Astrocyte of the hippocampus (primary cell): Measurements from ENCODE around the gene ARL5A.
A peak's percentile ranks its signal among the peaks of the same experiment; 100 is the strongest.

Source experiments
- DNase-seq: peaks from one replicate; pipeline ENCODE4 v3.0.0; 2011; ENCODE audit warnings: low read depth, low spot score

Gene ARL5A

DNA sequence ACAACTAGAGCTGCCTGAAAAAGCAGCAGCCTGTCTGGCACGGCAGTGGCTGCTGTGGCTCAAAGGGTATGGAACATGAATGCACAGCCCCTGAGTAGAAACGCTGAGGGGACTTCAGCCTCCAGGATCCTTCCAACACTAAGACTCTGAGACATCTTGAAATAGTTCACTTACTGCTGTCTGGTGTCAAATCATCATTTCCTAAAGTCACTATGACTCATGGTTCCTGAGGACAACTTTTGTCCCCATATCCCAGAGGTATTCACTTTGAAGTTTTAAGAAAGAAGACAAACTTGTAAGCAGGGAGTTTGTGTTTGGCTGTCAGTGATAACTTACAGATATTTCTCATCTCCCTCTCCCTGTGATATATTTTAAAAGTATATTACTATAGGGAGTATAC is 60.7 kb downstream of the ARL5A start:
- no peak for DNase-seq

DNA sequence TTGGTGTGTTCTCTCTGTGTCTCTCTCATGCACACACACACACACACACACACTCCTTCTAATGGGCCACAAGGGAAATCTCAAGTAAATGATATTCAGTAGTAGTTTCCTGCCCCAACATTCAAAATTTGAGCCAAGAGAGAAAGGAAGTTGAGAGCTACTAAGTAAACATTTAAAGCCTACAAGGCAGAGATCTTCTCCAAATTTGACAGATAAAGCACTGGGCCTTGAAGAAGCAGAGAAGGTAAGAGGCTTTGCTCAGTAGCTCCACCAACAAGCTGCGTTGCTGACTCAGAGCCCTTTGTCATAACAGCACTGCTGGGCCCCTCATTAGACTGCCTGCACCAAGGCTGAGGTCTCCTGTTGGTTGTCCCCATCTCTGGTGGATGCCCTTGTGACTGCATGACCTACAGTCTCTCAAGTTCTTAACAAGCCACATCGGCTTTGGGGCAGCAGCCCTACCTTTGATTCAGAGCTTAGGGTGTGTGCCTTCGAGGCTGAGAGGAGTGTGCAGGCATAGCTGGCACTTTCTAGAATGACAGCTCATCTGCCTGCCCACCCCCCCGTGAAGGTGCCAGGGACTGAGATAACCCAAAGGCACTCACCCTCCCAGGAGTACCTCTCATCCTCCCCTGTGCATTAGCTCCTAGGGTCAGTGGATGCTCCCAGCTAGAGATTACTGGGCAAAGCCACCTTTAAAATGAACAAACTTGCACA is 61.6 kb downstream of the ARL5A start:
- DNase-seq, result no peak

DNA sequence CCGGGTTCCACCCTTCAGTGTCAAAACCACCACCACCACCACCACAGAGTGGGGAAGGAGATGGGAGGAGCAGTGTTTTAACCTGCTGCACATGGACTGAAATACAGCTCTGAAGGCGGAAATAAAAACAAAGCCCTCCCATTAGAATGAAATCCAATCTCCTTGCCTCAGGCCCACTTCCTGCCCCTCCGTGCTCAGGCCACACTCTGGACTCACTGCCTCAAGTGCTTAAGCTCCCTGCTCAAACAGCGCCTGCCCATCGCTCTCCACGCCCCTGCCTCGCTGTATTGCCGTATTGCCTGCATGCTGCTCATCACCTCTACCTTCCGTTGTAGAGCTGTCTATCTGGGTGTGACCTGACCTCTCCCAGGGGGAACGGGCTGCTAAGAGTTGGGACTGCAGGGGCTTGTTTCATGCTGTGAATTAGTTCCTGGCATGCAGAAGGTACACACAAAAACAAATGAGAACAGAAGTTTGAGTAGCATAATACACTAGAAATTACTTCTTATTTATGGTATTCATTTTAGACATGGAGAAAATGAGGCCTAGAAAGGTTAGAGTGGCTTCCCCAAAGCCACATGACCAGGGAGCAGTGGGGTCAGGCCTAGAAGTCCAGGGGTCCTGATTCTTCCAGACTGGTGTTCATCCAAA is 62.3 kb downstream of the ARL5A start:
- no peak for DNase-seq

DNA sequence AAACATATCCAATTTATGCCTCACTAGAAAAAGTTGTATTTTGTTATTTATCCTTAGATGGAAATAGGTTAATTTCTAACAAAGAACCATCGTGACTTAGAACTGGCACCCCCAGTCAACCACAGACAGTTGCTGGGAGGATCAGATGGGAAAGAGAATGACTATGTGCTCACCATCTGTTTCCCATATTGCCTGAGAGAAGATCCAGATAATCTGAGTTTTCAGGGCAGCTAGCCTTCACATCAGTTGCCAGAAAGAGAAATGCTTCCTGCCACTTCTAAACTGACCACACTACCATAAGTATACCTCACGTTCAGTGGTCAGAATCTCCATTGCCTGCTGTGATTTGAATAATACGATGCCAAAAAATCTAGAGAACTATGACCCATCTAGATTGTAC is 65.5 kb downstream of the ARL5A start:
- no peak for DNase-seq

DNA sequence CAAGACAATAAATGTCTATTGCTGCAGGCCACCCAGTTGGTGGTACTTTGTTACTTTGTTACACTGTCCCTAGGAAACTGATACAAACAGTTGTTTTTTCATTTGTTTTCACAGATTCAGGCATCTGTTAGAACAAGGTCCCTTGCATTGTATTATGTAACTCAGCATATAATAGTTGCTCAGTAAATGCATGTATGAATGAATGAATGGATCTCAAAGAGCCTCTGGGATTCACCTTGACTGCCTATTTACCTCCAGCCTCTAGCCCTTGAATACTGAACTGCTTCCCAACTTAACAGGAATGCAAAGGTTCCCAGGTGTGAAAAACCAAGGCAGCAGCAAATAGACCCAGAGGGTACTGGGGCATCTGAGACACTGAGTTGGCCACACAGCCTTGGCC is 66.5 kb downstream of the ARL5A start:
- DNase-seq, result no peak

DNA sequence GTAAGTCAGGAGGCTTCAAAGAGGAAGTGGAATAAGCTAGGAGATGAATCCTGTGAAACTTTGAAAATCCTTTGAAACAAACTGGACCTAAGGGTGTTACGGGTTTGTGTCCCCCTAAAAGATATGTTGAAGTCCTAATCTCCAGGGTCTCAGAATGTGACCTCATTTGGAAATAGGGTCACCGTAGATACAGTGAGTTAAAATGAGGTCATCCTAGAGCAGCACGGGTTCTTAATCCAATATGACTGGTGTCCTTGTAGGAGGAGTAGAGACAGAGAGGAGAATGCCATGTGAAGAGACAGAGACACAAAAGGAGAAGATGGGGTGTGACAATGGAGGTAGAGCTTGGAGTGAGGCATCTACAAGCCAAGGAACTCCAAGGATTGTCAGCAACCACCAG is 67.0 kb downstream of the ARL5A start:
- DNase-seq, result no peak

DNA sequence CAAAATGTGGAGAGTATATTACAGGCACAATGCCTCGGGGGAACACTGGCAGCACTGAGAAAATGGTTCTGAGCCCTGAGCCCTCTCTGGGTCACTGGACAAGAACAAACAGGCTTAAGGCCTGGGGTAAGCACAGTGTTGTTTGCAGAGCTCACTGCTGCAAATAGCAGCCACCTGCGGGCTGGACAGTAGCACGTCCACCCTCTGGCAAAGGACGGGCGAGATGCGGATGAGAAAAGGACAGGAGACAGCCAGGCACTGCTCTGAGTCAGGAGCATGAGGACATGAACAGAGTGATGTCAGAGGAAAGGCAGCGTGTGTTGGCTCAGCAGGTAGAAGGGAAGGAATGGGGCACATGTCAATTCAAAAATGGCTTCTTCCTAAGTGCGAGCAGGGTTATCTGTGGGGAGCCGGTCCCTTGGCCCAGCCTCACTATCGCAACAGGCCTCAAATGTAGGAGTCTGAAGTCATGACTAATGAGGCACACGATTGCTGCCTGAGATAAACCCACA is 68.0 kb downstream of the ARL5A start:
- peak; percentile 49 for DNase-seq

DNA sequence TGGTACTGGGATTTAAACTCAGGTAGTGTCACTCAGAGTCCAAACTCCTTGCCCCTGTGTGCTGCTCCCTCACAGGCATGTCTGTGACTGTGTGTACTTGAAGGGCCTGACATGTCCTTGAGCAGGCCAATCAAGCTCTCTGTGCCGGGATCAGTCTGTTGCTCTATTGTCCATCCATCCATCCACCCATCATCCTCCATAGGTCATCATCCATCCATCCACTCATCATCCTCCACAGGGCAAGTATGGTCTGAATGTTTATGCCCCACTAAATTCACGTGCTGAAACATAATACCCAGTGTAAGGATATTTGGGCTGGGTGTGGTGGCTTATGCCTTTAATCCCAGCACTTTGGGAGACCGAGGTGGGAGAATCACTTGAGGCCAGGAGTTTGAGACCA is 69.5 kb downstream of the ARL5A start:
- DNase-seq, result no peak

DNA sequence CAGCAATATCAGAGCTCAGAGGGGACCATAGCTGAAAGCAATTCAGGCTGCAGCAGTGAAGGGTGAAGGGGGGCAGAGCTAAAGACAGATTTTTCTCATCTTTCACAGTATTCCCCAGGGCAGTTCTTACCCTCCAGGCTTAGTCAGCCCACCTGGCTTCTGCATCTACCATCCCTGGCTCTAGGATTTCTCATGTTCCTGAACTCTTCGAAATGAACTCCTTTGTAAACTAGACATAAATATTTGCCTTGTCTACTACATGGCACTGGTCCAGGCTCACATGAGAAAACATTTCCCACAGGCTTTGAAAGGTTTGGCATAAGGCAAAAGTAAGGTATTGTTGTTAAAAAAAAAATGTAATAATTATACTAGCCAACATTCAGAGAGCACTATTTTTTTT is 70.4 kb downstream of the ARL5A start:
- no peak for DNase-seq

DNA sequence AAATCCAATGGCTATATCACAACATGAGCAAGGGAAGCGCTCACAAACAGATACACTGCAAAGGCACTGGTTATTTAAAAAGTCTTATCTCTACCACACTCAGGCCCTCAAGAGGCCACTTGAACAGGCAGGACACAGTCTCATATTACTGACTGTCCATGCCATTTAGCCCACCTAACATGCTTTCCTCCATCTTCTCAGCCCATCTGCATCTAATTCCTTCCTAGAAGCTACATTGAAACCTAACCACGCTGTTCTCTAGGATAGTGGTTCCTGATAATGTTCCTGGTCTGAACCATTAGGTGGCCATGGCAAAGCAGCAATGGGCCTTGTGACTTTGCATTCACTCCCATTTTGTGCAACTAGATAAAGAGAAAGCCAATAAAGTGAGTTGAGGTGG is 71.4 kb downstream of the ARL5A start:
- DNase-seq, result no peak

DNA sequence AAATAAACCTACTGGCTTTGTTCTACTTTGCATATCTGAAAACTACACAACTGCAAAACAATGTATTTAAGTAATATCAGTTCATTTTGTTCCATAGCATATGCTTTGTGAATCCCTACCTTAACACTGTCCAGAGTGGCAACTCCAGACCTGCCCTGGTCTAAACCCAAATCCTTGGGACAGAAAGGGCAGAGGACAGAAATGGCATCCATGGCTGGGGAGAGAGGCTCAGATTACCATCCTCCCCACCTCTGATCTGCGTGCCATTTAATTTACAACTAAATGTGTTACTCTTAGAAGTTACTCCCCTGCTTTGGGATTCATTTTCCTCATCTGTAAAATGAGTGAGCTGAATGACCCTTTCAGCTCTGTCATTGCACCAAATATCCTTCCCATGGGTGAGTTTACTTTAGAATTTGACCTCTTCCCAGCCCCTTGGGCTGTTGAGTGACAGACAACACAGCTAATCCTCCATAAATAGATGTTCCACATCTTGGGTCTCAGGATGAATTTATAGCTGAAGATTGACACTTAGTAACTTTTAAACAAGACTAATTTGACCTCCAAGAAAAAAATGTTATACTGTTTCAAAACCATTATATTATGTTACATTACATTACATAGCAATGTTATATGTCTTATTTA is 73.8 kb downstream of the ARL5A start:
- no peak for DNase-seq

DNA sequence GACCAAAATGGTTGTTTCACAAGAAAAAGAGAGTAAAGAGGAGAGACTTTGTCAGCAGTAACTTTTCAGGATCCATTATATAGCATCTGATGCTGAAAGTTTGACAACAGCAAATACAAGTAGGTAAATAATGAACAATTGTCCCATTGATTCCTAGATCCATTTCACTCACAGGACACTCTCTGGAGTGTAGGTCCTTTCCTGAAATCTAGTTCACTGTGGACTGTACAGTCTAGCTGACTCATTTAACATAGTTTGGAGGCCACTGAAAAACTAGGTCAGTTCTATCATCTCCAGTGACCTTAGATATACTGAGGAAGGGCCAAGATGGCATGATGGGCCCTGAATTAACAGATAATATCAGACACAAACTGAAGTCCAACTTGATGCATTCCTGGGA is 74.7 kb downstream of the ARL5A start:
- DNase-seq, result no peak
